HepG2 (cell line): ENCODE measurements around the gene SZRD1. TPM values are rescaled to one million over a fixed set of nuclear protein-coding genes. Genes with fewer than 3 reads are reported as not detected.
A peak's percentile ranks its signal among the peaks of the same experiment; 100 is the strongest.

Source experiments
- ARID4A ChIP-seq: sonication (generic); formaldehyde crosslinking; IDR thresholded peaks from 2 replicates; pipeline ENCODE4 v1.5.0; 2020; ENCODE audit warnings: mild to moderate bottlenecking, missing genetic modification reagents, borderline replicate concordance
- CREBL2 ChIP-seq: sonication (generic); formaldehyde crosslinking; IDR thresholded peaks from 2 replicates; pipeline ENCODE4 v1.8.1; 2023; ENCODE audit warnings: missing genetic modification reagents, mild to moderate bottlenecking, borderline replicate concordance
- EP300 ChIP-seq, 3 experiments: sonication (generic) in 1 of 3; formaldehyde crosslinking in 1 of 3; IDR thresholded peaks; 2 replicates each; pipeline versions ENCODE4 v1.5.1 to v1.6.1; 2011 to 2020; ENCODE audit warnings: low read depth in 2 of 3, low read length in 2 of 3, borderline replicate concordance in 1 of 3, improper control_type of control experiment in 1 of 3, mild to moderate bottlenecking in 1 of 3, missing genetic modification reagents in 1 of 3, moderate library complexity in 1 of 3
- FIP1L1 ChIP-seq: fragments of 200-400 bp; formaldehyde crosslinking; IDR thresholded peaks from 2 replicates; pipeline ENCODE4 v1.6.1; 2018; ENCODE audit warnings: low read depth, mild to moderate bottlenecking, low read length, moderate library complexity, borderline replicate concordance; ENCODE audit not compliant: insufficient read depth
- KDM4B ChIP-seq: sonication (generic); formaldehyde crosslinking; IDR thresholded peaks from 2 replicates; pipeline ENCODE4 v1.4.0; 2020; ENCODE audit warnings: missing genetic modification reagents
- KLF16 ChIP-seq, 2 experiments: sonication (generic) in 1 of 2; formaldehyde crosslinking in 1 of 2; IDR thresholded peaks; 2 replicates each; pipeline versions ENCODE4 v1.6.1 to v1.8.0; 2016 to 2023; ENCODE audit warnings: missing genetic modification reagents in 2 of 2, missing compliant biosample characterization in 1 of 2
- MEF2D ChIP-seq: sonication (generic); formaldehyde crosslinking; IDR thresholded peaks from 2 replicates; pipeline ENCODE4 v1.5.1; 2020; ENCODE audit warnings: mild to moderate bottlenecking, missing genetic modification reagents
- NFE2L2 ChIP-seq: fragments of 150-350 bp; IDR thresholded peaks from 2 replicates; pipeline ENCODE4 v1.6.1; 2014; ENCODE audit warnings: low read length
- NPAS2 ChIP-seq: sonication (generic); formaldehyde crosslinking; IDR thresholded peaks from 2 replicates; pipeline ENCODE4 v1.8.0; 2022; ENCODE audit warnings: mild to moderate bottlenecking, missing genetic modification reagents, borderline replicate concordance
- PRMT3 ChIP-seq: sonication (generic); formaldehyde crosslinking; IDR thresholded peaks from 2 replicates; pipeline ENCODE4 v1.8.1; 2022; ENCODE audit warnings: low read depth, mild to moderate bottlenecking, moderate library complexity, missing genetic modification reagents, borderline replicate concordance
- SRSF4 ChIP-seq: fragments of 200-400 bp; formaldehyde crosslinking; IDR thresholded peaks from one replicate; pipeline ENCODE4 v1.6.1; 2018; ENCODE audit warnings: mild to moderate bottlenecking, low read depth, low read length, moderate library complexity; ENCODE audit not compliant: poor library complexity, severe bottlenecking
- STAT5B ChIP-seq: sonication (generic); formaldehyde crosslinking; IDR thresholded peaks from 2 replicates; pipeline ENCODE4 v1.4.0; 2020; ENCODE audit warnings: missing genetic modification reagents
- TFAP4 ChIP-seq: sonication (generic); IDR thresholded peaks from 2 replicates; pipeline ENCODE4 v1.6.1; 2016; ENCODE audit warnings: low read depth, borderline replicate concordance
- THYN1 ChIP-seq: sonication (generic); formaldehyde crosslinking; IDR thresholded peaks from 2 replicates; pipeline ENCODE4 v1.8.1; 2023; ENCODE audit warnings: low read depth, mild to moderate bottlenecking, moderate library complexity, missing genetic modification reagents, borderline replicate concordance
- ZNF264 ChIP-seq: sonication (generic); formaldehyde crosslinking; IDR thresholded peaks from 2 replicates; pipeline ENCODE4 v1.4.0; 2020; ENCODE audit warnings: missing genetic modification reagents
- ZNF274 ChIP-seq: sonication (generic); formaldehyde crosslinking; IDR thresholded peaks from 2 replicates; pipeline ENCODE4 v1.5.1; 2020; ENCODE audit warnings: mild to moderate bottlenecking, missing genetic modification reagents
- ZNF367 ChIP-seq: sonication (generic); formaldehyde crosslinking; IDR thresholded peaks from 2 replicates; pipeline ENCODE4 v1.4.0; 2020; ENCODE audit warnings: missing genetic modification reagents, borderline replicate concordance
- ZNF446 ChIP-seq: sonication (generic); formaldehyde crosslinking; IDR thresholded peaks from 2 replicates; pipeline ENCODE4 v1.5.0; 2020; ENCODE audit warnings: mild to moderate bottlenecking, missing genetic modification reagents
- ZNF776 ChIP-seq: sonication (generic); formaldehyde crosslinking; IDR thresholded peaks from 2 replicates; pipeline ENCODE4 v1.4.0; 2020; ENCODE audit warnings: mild to moderate bottlenecking, missing genetic modification reagents
- ZNF816 ChIP-seq: sonication (generic); formaldehyde crosslinking; IDR thresholded peaks from 2 replicates; pipeline ENCODE4 v1.8.0; 2022; ENCODE audit warnings: missing genetic modification reagents, mild to moderate bottlenecking, borderline replicate concordance
- polyA plus RNA-seq, 8 experiments: library from polyadenylated mRNA; depleted of rRNA in 3 of 8; stranded (reverse) in 7 of 8; unstranded in 1 of 8; fragments of >200 nt; fragmentation: Illumina TruSeq in 4 of 8; extraction: Trizol in 4 of 8; gene quantifications; 2 replicates each; pipeline versions ENCODE4 v1.2.1 to v1.2.3, GENCODE V29; 2011 to 2016; ENCODE audit warnings: low read depth in 4 of 8, missing spikeins in 1 of 8, mixed read lengths in 1 of 8; ENCODE audit not compliant: insufficient read depth in 1 of 8
- total RNA-seq, 5 experiments: library from RNA; depleted of rRNA; stranded (reverse); fragments of >200 nt; fragmentation: Illumina TruSeq; extraction: Trizol; gene quantifications; 2 replicates each; pipeline ENCODE4 v1.2.3, GENCODE V29; 2016; ENCODE audit warnings: low read depth in 1 of 5
- TF ChIP-seq, protein P1 (sequence below): sonication (generic); formaldehyde crosslinking; IDR thresholded peaks from 2 replicates; pipeline ENCODE4 v1.5.0; 2020; ENCODE audit warnings: missing genetic modification reagents, mild to moderate bottlenecking, borderline replicate concordance

Gene SZRD1
- total and polyA plus RNA-seq, 2 of the 13 experiments (the other 11 are each of a cell fraction or from before 2014, with no cell fraction given): 28.5 to 41.4 TPM

GRCh38 chr1:16367258-16367967, 371 bp downstream of the SZRD1 start (continued):
- peak; percentile 77 for TF ChIP-seq ARID4A (CRISPR knock-in tag)
- TF ChIP-seq CREBL2 (CRISPR knock-in tag): peak; percentile 63; the same call in 1 of the 2 replicates
- TF ChIP-seq, protein P1, sequence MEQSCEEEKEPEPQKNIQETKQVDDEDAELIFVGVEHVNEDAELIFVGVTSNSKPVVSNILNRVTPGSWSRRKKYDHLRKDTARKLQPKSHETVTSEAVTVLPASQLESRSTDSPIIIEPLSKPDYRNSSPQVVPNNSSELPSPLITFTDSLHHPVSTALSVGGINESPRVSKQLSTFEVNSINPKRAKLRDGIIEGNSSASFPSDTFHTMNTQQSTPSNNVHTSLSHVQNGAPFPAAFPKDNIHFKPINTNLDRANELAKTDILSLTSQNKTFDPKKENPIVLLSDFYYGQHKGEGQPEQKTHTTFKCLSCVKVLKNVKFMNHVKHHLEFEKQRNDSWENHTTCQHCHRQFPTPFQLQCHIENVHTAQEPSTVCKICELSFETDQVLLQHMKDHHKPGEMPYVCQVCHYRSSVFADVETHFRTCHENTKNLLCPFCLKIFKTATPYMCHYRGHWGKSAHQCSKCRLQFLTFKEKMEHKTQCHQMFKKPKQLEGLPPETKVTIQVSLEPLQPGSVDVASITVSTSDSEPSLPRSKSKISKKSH (CRISPR knock-in tag): no peak
- no peak for TF ChIP-seq KDM4B (CRISPR knock-in tag)
- TF ChIP-seq NFE2L2: no peak
- TF ChIP-seq PRMT3 (CRISPR knock-in tag): no peak
- no peak for TF ChIP-seq THYN1
- TF ChIP-seq FIP1L1: no peak
- 0 out of 2 replicates have a peak, but pooled peaks have one; percentile 40 for TF ChIP-seq NPAS2
- TF ChIP-seq ZNF367 (CRISPR knock-in tag): 0 out of 2 replicates have a peak, but pooled peaks have one; percentile 51
- peak; percentile 66; the same call in 1 of the 2 replicates for TF ChIP-seq ZNF264 (CRISPR knock-in tag)
- TF ChIP-seq ZNF274: peak; percentile 18; the same call in 1 of the 2 replicates
- no peak for TF ChIP-seq EP300 (IDR thresholded peaks at IDR 0.05; ENCODE audit: low read depth in 2 of 2, low read length in 2 of 2)
- no peak for TF ChIP-seq EP300 (CRISPR knock-in tag; IDR thresholded peaks at IDR 0.05; ENCODE audit: borderline replicate concordance)
- peak; percentile 22 to 90; a peak in 2 of 4 replicates for TF ChIP-seq KLF16 (CRISPR knock-in tag; IDR thresholded peaks at IDR 0.05)
- TF ChIP-seq STAT5B (CRISPR knock-in tag): no peak
- TF ChIP-seq SRSF4: no peak
- TF ChIP-seq MEF2D (CRISPR knock-in tag): 0 out of 2 replicates have a peak, but pooled peaks have one; percentile 13
- no peak for TF ChIP-seq TFAP4
- TF ChIP-seq ZNF816 (CRISPR knock-in tag): peak; percentile 75; the same call in 1 of the 2 replicates
- peak; percentile 21; the same call in 1 of the 2 replicates for TF ChIP-seq ZNF776 (CRISPR knock-in tag)
- peak; percentile 42; the same call in 1 of the 2 replicates for TF ChIP-seq ZNF446 (CRISPR knock-in tag)
